ENCODE results near the gene LGMN. TPM values are rescaled to one million over a fixed set of nuclear protein-coding genes. Genes with fewer than 3 reads are reported as not detected.

Gene LGMN
- total and polyA plus RNA-seq, 2 of the 13 experiments (the other 11 are each of a cell fraction or from before 2014, with no cell fraction given) = 28.9 to 76.4 TPM

DNA sequence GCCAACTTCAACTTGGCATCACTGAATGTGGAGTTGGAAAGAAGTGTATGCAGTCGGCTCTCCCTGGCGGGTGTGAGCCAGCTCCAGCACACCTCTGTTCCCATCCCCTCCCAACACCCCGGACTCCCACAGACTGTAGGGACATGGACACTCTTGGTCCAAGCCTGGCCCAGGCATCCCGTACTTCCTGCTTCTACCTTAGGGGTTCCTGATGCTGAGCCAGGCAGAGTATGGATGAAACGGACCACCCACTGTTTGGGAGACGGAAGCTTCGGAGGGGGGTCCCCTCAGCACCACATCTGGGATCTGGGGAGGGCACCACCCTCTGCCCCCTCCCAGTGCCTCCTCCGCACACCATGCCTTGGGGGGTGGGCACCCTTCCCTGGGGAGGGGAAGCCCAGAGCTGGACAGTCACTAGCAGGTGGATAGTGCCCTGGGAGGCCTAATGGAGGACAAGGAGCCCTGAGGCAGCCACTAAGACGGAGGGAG, 62.0 kb downstream of the LGMN start:
- BruUV-seq (replicated peaks) = no TSS peak
- no peak for FAIRE-seq
- Histone ChIP-seq H2AFZ (ENCODE audit: low read length) (no peak overlapping the region), H3K9me3 (ENCODE audit: low read length) (no peaks in the 10 kb centered on the region), H3K27ac (ENCODE audit: extremely low read length, insufficient read depth, low read length) (no peak overlapping the region), H3K4me3 (replicated peaks in 1 of 3; ENCODE audit: insufficient read depth in 1 of 3, low read depth in 2 of 3, low read length in 3 of 3) (no peak overlapping the region), H3K27me3 (ENCODE audit: control insufficient read depth in 1 of 2, insufficient read depth in 2 of 2, low read length in 2 of 2) (no peaks in the 10 kb centered on the region), H3K36me3 (replicated peaks in 1 of 2; ENCODE audit: control insufficient read depth in 1 of 2, insufficient read depth in 2 of 2, low read length in 2 of 2) (peaks cover 5 to 8% of the 10 kb centered on the region in 2 experiments; a peak in 3 of 5 replicates), H3K4me1 (ENCODE audit: insufficient read depth, low read length) (no peaks in the 10 kb centered on the region), H3K9ac (ENCODE audit: insufficient read depth, low read depth, low read length) (no peak overlapping the region), H3K4me2 (ENCODE audit: low read depth, low read length) (no peak overlapping the region), H3K79me2 (ENCODE audit: insufficient read depth, low read length) (no peaks in the 10 kb centered on the region), H4K20me1 (ENCODE audit: insufficient read depth, low read length) (0 out of 2 replicates have a peak, but pooled peaks cover 6% of the 10 kb centered on the region)
- no peak for DNase-seq (ENCODE audit: low spot score)
- peak; percentile 31 for ATAC-seq
- WGBS (ENCODE audit: low lambda C conversion rate) = 98% methylated on average over 6 of the region's 9 CpGs
- intact Hi-C loops (cut with micrococcal nuclease; ENCODE audit: unreplicated experiment) = no loop called here
- ChIA-PET POLR2A (no interaction called here), CTCF (ENCODE audit: low intra/inter-chr PET ratio, low total read pairs) (interaction anchor here (2.4 kb wide), 1 partner anchor 98 kb away, joined by 16 read pairs; no protein-coding TSS in a partner anchor)
- in situ Hi-C loops (cut with HindIII; ENCODE audit: extremely low pct_ligation_motif_present, low pct_unique_long_range_greater_than_20kb) = no loop called here
- TF ChIP-seq MZF1 (CRISPR knock-in tag; IDR thresholded peaks at IDR 0.05; ENCODE audit: borderline replicate concordance) (peak; percentile 56; the same call in 1 of the 2 replicates), NFE2L2 (IDR thresholded peaks at IDR 0.05; ENCODE audit: low read length) (no peak)

DNA sequence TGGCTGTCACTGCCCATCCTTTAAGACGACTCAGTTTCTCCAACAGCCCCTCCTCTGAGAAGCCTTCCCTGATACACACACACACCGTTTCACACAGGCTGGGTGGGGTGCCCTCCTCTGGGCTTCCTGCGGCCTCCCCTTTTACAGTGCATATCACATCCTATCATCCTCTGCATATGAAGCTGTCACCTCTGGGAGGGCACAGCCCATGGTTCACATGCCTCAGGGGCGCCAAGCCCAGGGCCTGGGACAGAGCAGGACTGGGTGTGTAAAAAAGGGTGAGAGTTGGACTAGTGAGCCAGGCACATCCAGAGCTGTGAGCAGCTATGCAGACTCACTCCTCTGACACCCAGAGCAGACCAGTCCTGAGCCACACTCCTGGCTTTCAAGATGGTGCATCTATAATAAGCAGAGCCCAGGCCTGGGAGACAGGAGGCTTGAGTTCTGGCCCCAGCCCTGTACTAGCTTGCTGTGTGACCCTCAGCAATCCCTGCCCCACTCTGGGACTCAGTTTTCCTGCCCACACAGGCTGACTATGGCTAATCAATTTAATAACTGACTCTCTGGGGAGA, 62.6 kb downstream of the LGMN start:
- no peak for ATAC-seq
- CTCF ChIA-PET (ENCODE audit: low intra/inter-chr PET ratio, low total read pairs) = interaction anchor here (2.4 kb wide), 1 partner anchor 98 kb away, joined by 16 read pairs; no protein-coding TSS in a partner anchor
- TF ChIP-seq ZSCAN21 (CRISPR knock-in tag; IDR thresholded peaks at IDR 0.05; ENCODE audit: borderline replicate concordance) = no peak
- TF ChIP-seq, protein P1, sequence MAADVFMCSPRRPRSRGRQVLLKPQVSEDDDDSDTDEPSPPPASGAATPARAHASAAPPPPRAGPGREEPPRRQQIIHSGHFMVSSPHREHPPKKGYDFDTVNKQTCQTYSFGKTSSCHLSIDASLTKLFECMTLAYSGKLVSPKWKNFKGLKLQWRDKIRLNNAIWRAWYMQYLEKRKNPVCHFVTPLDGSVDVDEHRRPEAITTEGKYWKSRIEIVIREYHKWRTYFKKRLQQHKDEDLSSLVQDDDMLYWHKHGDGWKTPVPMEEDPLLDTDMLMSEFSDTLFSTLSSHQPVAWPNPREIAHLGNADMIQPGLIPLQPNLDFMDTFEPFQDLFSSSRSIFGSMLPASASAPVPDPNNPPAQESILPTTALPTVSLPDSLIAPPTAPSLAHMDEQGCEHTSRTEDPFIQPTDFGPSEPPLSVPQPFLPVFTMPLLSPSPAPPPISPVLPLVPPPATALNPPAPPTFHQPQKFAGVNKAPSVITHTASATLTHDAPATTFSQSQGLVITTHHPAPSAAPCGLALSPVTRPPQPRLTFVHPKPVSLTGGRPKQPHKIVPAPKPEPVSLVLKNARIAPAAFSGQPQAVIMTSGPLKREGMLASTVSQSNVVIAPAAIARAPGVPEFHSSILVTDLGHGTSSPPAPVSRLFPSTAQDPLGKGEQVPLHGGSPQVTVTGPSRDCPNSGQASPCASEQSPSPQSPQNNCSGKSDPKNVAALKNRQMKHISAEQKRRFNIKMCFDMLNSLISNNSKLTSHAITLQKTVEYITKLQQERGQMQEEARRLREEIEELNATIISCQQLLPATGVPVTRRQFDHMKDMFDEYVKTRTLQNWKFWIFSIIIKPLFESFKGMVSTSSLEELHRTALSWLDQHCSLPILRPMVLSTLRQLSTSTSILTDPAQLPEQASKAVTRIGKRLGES (CRISPR knock-in tag; IDR thresholded peaks at IDR 0.05; ENCODE audit: borderline replicate concordance) = no peak
- no peak for TF ChIP-seq HCFC1 (IDR thresholded peaks at IDR 0.05; ENCODE audit: low read depth, low read length)
- no peak for TF ChIP-seq ZKSCAN5 (CRISPR knock-in tag; IDR thresholded peaks at IDR 0.05)
- TF ChIP-seq ZNF547 (CRISPR knock-in tag; IDR thresholded peaks at IDR 0.05) = no peak
- no peak for TF ChIP-seq NFYB (CRISPR knock-in tag; IDR thresholded peaks at IDR 0.05)
- no peak for TF ChIP-seq RARG (CRISPR knock-in tag; IDR thresholded peaks at IDR 0.05; ENCODE audit: low read depth)
- TF ChIP-seq ZNF605 (CRISPR knock-in tag; IDR thresholded peaks at IDR 0.05) = no peak
- no peak for TF ChIP-seq BRF2 (CRISPR knock-in tag; IDR thresholded peaks at IDR 0.05)

More for the DNA sequence above, 62.6 kb downstream of the LGMN start:
- Histone ChIP-seq H3K36me3 (replicated peaks in 1 of 2; ENCODE audit: control insufficient read depth in 1 of 2, insufficient read depth in 2 of 2, low read length in 2 of 2) (peaks cover 5 to 8% of the 10 kb centered on the region in 2 experiments; a peak in 3 of 5 replicates), H3K27me3 (ENCODE audit: control insufficient read depth in 1 of 2, insufficient read depth in 2 of 2, low read length in 2 of 2) (no peaks in the 10 kb centered on the region), H3K27ac (ENCODE audit: extremely low read length, insufficient read depth, low read length) (no peak overlapping the region), H3K9ac (ENCODE audit: insufficient read depth, low read depth, low read length) (no peak overlapping the region), H3K4me3 (replicated peaks in 1 of 3; ENCODE audit: insufficient read depth in 1 of 3, low read depth in 2 of 3, low read length in 3 of 3) (no peak overlapping the region), H2AFZ (ENCODE audit: low read length) (no peak overlapping the region), H4K20me1 (ENCODE audit: insufficient read depth, low read length) (0 out of 2 replicates have a peak, but pooled peaks cover 6% of the 10 kb centered on the region), H3K4me2 (ENCODE audit: low read depth, low read length) (no peak overlapping the region), H3K4me1 (ENCODE audit: insufficient read depth, low read length) (no peaks in the 10 kb centered on the region), H3K79me2 (ENCODE audit: insufficient read depth, low read length) (no peaks in the 10 kb centered on the region), H3K9me3 (ENCODE audit: low read length) (no peaks in the 10 kb centered on the region)
- POLR2A ChIA-PET = no interaction called here
- BruUV-seq (replicated peaks) = no TSS peak
- in situ Hi-C loops (cut with HindIII; ENCODE audit: extremely low pct_ligation_motif_present, low pct_unique_long_range_greater_than_20kb) (no loop called here), intact Hi-C loops (cut with micrococcal nuclease; ENCODE audit: unreplicated experiment) (no loop called here)
- WGBS (ENCODE audit: low lambda C conversion rate) = 95% methylated on average over 4 of the region's 4 CpGs
- FAIRE-seq = no peak
- no peak for DNase-seq (ENCODE audit: low spot score)
